Thoracic aorta (tissue), 2 donors: ENCODE results near the gene STEAP1B. TPM values are rescaled to one million over a fixed set of nuclear protein-coding genes. Genes with fewer than 3 reads are reported as not detected.

Experiments used
- ATAC-seq: fragments of 150-250 bp; one replicate; pipeline ENCODE4 v1.8.0; 2017; ENCODE audit warnings: low read depth; ENCODE audit not compliant: insufficient number of reproducible peaks, low FRiP score
- DNase-seq: peaks from one replicate; pipeline ENCODE4 v3.0.0-alpha.2; 2020; ENCODE audit warnings: low spot score
- H3K27ac ChIP-seq, 2 donors: fragments of 200-600 bp; sonication (generic); 1 replicate in 1 of 2; 2 replicates in 1 of 2; pipeline ENCODE4 v1.5.1; 2016; ENCODE audit warnings: mild to moderate bottlenecking in 2 of 2, moderate library complexity in 2 of 2
- H3K27me3 ChIP-seq: fragments of 200-600 bp; sonication (generic); replicated peaks from 2 replicates; pipeline ENCODE4 v1.6.0; 2016; ENCODE audit warnings: mild to moderate bottlenecking; ENCODE audit not compliant: insufficient read depth
- H3K36me3 ChIP-seq: fragments of 200-600 bp; sonication (generic); one replicate; pipeline ENCODE4 v1.5.1; 2016
- H3K4me1 ChIP-seq, 2 donors: fragments of 200-600 bp; sonication (generic); 1 replicate in 1 of 2; 2 replicates in 1 of 2; pipeline versions ENCODE4 v1.5.1 to v1.6.0; 2016; ENCODE audit warnings: low read depth in 2 of 2, mild to moderate bottlenecking in 1 of 2; ENCODE audit not compliant: control insufficient read depth in 1 of 2
- H3K4me3 ChIP-seq: fragments of 200-600 bp; sonication (generic); 2 replicates; pipeline ENCODE4 v1.5.1; 2016; ENCODE audit warnings: mild to moderate bottlenecking
- H3K9me3 ChIP-seq: fragments of 200-600 bp; sonication (generic); 2 replicates; pipeline ENCODE4 v1.5.1; 2016
- CTCF ChIP-seq: fragments of 200-600 bp; sonication (generic); IDR thresholded peaks from one replicate; pipeline ENCODE4 v1.5.1; 2019; ENCODE audit warnings: antibody characterized with exemption
- total RNA-seq, 2 donors: library from RNA; depleted of rRNA; stranded (reverse); fragments of >200 nt; gene quantifications; one replicate each; pipeline versions ENCODE4 v1.1.0 to v1.2.3, GENCODE V29; 2016

The STEAP1B gene
- total RNA-seq, 2 donors from 2014 or later, result 1.1 TPM; not detected in 1

DNA sequence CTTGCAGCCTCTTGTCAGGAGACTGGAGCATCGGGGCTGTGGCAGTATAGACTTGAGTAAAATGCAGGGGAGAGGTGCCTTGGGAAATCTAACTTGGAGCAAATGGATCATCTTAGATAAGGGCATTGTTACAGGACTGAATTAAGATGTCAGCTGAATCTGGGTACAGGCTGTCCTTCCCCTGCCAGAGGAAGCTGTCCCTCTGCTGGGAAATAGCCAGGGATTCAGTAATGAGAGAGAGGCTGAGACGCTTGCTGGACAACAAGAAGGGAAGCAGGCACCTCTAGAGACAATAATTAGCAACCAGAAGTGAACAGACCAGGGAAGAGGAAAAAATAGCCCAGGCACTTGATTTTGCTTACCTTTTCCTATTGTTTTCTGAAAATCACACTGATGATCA is 122.3 kb downstream of the STEAP1B start:
- Histone ChIP-seq H3K4me3 (no peak overlapping the region), H3K4me1 (no peaks in the 10 kb centered on the region), H3K36me3 (no peaks in the 10 kb centered on the region), H3K27ac (no peak overlapping the region), H3K9me3 (no peaks in the 10 kb centered on the region), H3K27me3 (no peaks in the 10 kb centered on the region)
- ATAC-seq, result no peak
- DNase-seq, result no peak
- TF ChIP-seq CTCF, result no peak

DNA sequence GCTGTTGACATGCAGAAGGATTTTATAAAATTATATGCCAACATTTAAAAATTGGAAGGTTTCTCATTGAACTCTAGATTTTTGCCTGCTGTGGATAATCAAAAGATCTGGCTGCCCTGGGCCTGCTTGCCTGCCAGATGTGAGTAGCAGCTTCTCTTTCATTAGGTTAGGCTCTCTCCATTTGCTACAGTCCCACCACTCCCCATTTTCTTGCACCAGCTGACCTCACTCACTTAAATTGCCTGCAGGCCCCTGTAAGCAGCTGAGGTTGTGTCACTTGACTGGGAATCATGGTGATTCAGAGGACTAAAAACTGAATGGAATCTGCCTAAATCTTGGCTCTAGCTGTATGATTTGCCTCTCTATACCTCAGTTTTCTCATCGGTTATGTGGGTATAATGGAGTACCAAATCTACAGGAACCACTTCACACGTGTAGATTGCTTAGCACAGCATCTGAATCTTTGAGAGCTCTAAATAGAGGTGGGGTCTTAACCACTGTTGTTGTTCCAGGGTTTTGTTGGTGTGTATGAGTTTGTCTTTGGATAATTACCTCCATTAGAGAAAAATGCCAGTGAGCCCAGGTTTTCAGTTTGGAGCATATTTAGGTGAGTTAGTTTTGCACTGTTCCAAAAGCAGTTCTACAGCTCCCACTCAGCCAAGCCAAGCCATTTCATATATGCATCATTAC is 124.5 kb downstream of the STEAP1B start:
- ATAC-seq, result no peak
- H3K27me3 ChIP-seq, result no peaks in the 10 kb centered on the region

DNA sequence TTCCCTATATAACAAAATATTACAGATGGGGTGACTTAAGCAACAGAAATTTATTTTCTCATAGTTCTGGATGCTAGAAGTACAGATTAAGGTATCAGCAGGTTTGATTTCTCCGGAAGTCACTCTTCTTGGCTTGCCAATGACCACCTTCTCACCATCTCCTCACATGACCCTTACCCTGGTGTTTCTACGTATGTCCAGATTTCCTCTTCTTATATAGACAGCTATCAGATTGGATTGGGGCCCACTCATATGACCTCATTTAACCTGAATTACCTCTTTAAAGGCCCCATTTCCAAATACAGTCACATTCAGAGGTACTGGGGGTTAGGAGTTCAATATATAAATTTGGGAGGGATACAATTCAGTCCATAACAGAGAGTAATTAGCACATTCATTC is 126.1 kb downstream of the STEAP1B start:
- no peak for TF ChIP-seq CTCF
- no peak overlapping the region for H3K27ac ChIP-seq
- no peak for DNase-seq

More for the DNA sequence above, 124.5 kb downstream of the STEAP1B start:
- Histone ChIP-seq H3K4me1 (no peaks in the 10 kb centered on the region), H3K27ac (no peak overlapping the region), H3K9me3 (no peaks in the 10 kb centered on the region), H3K4me3 (no peak overlapping the region), H3K36me3 (no peaks in the 10 kb centered on the region)
- no peak for TF ChIP-seq CTCF
- no peak for DNase-seq

GRCh38 chr7:22373388-22373787 is 126.6 kb downstream of the STEAP1B start:
- H3K27me3 ChIP-seq, result no peaks in the 10 kb centered on the region
- no peaks in the 10 kb centered on the region for H3K4me1 ChIP-seq
- no peaks in the 10 kb centered on the region for H3K9me3 ChIP-seq
- no peak overlapping the region for H3K27ac ChIP-seq
- no peak for TF ChIP-seq CTCF
- no peak overlapping the region for H3K4me3 ChIP-seq
- ATAC-seq (no peak), DNase-seq (no peak)
- H3K36me3 ChIP-seq, result no peaks in the 10 kb centered on the region

More for the DNA sequence above, 126.1 kb downstream of the STEAP1B start:
- Histone ChIP-seq H3K9me3 (no peaks in the 10 kb centered on the region), H3K4me1 (no peaks in the 10 kb centered on the region), H3K27me3 (no peaks in the 10 kb centered on the region), H3K4me3 (no peak overlapping the region), H3K36me3 (no peaks in the 10 kb centered on the region)
- no peak for ATAC-seq

DNA sequence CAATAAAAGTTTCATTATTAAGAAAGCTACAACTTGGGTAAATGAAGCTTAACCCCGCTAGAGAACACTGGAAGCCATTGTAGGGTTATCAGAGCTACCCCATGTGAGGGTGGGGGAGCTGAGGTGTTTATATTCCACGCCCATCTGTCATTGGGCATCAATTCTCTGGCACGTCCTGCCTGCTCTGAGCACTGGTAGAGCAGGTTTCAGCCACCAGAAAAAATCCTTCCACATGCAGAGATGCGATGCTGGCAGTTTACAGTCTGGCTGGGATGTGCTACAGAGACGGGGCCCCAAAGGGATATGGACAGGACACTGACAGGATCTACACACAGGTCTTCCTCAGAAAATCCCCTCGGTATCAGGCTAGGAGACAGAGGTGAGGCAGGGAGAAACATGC is 127.1 kb downstream of the STEAP1B start:
- Histone ChIP-seq H3K27me3 (no peaks in the 10 kb centered on the region), H3K9me3 (no peaks in the 10 kb centered on the region), H3K4me3 (no peak overlapping the region), H3K27ac (no peak overlapping the region), H3K36me3 (no peaks in the 10 kb centered on the region), H3K4me1 (no peaks in the 10 kb centered on the region)
- DNase-seq, result no peak
- ATAC-seq, result no peak
- no peak for TF ChIP-seq CTCF
